ENCODE measurements around the gene MRPL47.
A peak's percentile ranks its signal among the peaks of the same experiment; 100 is the strongest.

Gene MRPL47

GRCh38 chr3:179610066-179610465 lies 5.6 kb upstream of the MRPL47 start:
- TF ChIP-seq CTCF (conservative IDR thresholded peaks at IDR 0.05; ENCODE audit: low read length), result no peak

GRCh38 chr3:179608931-179609720 lies 4.7 kb upstream of the MRPL47 start:
- H3K4me3 ChIP-seq (ENCODE audit: low read length), result no peak overlapping the region
- TF ChIP-seq CTCF (conservative IDR thresholded peaks at IDR 0.05; ENCODE audit: low read length), result no peak
- no peak for DNase-seq (ENCODE audit: low read depth)

More at GRCh38 chr3:179610066-179610465, 5.6 kb upstream of the MRPL47 start:
- no peak for DNase-seq (ENCODE audit: low read depth)
- H3K4me3 ChIP-seq (ENCODE audit: low read length), result no peak overlapping the region

- no peak overlapping the region for H3K4me3 ChIP-seq (ENCODE audit: low read length)
- no peak for TF ChIP-seq CTCF (conservative IDR thresholded peaks at IDR 0.05; ENCODE audit: low read length)
- peak; percentile 19 for DNase-seq (ENCODE audit: low read depth)
Measured at GRCh38 chr3:179606534-179607085, 2.2 kb upstream of the MRPL47 start.

DNA sequence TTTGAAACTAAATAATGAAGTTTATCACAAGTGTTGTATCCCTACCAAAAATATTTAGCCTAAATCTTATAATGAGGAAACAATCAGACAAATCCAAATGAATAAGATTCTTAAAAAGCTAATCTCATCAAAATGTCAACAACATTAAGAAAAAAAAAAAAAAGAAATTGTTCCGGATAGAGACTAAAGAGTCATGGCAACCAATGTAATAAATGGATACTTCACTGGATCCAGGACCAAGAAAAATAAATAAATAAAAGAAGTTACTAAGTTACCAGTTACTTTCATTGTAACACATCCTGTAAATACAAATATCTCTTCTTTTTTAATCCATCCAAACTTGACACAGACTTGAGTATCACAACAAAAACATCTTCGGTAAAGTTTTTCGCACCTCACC lies 607 bp downstream of the MRPL47 start:
- no peak for TF ChIP-seq CTCF (conservative IDR thresholded peaks at IDR 0.05; ENCODE audit: low read length)
- no peak for DNase-seq (ENCODE audit: low read depth)
- H3K4me3 ChIP-seq (ENCODE audit: low read length), result peak overlapping the region; percentile 97

GRCh38 chr3:179603321-179603720 lies 1.1 kb downstream of the MRPL47 start:
- no peak for TF ChIP-seq CTCF (conservative IDR thresholded peaks at IDR 0.05; ENCODE audit: low read length)
- no peak for DNase-seq (ENCODE audit: low read depth)
- H3K4me3 ChIP-seq (ENCODE audit: low read length), result peak overlapping the region; percentile 97

DNA sequence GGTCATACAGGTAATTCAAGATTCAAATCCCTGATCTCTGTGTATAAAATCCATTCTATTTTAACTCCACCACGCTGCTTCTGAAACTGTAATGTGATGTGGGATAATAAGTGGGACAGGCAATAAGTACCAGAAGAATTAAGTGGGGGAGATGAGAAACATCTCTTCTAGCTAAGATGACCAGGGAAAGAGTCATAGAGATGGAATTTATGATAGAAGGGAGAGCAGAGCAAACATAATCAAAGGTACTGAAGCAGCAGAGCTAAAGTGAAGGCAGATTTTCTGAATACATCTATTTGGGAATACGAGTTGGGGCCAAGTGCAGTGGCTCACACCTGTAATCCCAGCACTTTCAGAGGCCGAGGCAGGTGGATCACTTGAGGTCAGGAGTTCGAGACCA lies 4.9 kb downstream of the MRPL47 start:
- TF ChIP-seq CTCF (conservative IDR thresholded peaks at IDR 0.05; ENCODE audit: low read length), result no peak
- no peak for DNase-seq (ENCODE audit: low read depth)
- H3K4me3 ChIP-seq (ENCODE audit: low read length), result no peak overlapping the region

GRCh38 chr3:179591313-179591712 lies 13.1 kb downstream of the MRPL47 start:
- TF ChIP-seq CTCF (conservative IDR thresholded peaks at IDR 0.05; ENCODE audit: low read length), result no peak
- H3K4me3 ChIP-seq (ENCODE audit: low read length), result no peak overlapping the region
- no peak for DNase-seq (ENCODE audit: low read depth)
